NCI-H1436 (cell line): Measurements from ENCODE around the gene RASGRF1.

ENCODE experiments used
- DNase-seq: peaks from one replicate; lab custom pipeline; 2025; lab: John Stamatoyannopoulos, UW

RASGRF1 gene

DNA sequence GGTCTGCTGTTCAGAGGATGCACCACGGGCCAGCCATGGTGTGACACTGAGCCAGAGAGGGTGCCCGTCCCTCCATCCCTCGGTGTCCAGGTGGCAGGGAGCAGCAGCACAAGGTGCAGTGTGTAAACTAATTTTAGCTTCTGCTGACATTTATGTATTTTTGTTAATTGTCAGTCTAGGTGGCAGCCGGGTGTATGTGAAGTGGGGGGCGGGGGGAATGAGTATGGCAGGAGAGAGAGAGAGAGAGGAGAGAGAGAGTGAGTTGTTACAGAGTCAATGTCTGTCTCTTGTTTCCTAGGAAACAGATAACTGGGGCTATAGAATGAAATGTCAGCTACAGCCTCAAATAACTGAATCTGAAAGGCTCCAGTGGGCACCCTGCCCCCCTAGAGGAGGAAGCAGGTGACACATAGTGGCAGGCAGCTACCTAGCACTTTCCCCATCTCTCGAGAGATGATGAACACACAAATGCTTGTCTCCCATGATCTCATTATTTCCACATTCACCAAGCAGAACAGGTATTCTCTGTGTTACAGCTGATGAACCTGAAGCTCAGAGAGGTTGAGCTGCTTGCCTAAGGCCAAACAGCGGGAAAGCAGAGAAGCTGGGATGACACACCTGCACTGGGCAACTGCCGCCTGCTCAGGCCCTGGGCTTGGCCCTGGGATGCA is 24.7 kb downstream of the RASGRF1 start:
- peak; percentile 76 for DNase-seq

DNA sequence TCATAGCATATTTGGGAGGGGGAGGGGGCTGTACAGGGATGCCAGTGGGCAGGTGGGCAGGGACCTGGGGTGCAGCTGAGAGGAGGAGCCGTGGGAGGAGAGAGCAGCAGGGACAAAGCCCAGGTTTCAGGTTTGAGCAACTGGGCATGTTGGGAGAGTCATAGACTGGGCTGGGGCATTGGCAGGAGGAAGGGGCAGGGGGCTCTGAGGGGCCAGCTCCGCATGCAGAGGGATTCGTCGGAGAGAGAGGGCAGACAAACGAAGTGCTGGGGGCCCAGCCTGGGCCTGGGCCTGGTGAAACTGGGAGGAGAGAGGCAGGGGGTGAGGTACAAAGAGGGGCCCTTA is 25.2 kb downstream of the RASGRF1 start:
- DNase-seq: no peak

DNA sequence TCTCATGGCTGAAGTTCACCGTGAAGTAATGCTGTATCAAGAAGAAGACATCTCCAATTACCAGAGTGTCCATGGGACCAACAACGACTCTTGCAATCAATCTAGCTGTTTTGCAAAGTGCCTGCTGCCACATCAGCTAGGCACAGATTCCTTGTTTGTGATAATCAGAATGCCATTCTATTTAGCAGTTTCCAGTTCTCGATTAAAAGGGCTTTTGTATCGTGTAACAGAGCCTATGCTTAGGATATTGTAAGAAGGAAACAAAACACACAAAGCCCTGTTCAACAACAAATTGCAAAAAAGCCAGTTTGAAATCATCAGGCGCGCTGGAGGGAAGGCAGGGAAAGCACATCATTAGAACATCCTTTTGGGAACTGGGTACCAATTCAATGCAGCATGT is 26.1 kb downstream of the RASGRF1 start:
- DNase-seq: no peak

DNA sequence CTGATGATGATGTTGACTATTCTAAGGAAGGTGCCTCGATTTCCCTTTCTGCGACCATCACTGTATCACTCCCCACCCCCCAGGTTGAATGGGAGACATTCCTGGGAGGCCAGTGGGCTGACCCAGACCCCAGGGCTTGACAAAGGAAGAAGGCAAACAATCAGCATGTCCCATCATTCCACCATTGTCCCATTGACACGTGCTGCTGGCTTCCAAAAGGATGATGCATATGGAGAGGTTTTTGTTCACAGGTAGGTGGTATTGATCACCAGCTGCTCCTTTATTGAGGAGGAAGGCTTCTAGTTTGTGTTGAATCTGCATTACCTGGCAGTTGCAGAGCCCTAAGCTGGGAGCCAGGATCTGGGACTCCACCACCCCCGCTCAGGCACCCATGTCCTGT is 30.4 kb downstream of the RASGRF1 start:
- DNase-seq: no peak

DNA sequence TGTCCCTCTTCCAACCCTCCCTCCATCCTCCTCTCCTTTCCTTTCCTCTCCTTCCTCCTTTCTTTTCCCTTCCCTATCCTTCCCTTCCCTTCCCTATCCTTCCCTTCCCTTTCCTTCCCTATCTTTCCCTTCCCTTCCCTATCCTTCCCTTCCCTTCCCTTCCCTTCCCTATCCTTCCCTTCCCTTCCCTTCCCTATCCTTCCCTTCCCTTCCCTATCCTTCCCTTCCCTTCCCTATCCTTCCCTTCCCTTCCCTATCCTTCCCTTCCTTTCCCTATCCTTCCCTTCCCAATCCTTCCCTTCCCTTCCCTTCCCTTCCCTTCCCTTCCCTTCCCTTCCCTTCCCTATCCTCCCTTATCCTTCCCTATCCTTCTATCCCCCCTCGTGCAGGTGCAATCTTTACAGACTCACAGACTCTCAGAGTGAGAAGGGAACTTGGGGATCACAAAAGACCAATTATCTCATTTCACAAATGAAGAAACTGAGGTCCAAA is 31.5 kb downstream of the RASGRF1 start:
- DNase-seq: no peak

DNA sequence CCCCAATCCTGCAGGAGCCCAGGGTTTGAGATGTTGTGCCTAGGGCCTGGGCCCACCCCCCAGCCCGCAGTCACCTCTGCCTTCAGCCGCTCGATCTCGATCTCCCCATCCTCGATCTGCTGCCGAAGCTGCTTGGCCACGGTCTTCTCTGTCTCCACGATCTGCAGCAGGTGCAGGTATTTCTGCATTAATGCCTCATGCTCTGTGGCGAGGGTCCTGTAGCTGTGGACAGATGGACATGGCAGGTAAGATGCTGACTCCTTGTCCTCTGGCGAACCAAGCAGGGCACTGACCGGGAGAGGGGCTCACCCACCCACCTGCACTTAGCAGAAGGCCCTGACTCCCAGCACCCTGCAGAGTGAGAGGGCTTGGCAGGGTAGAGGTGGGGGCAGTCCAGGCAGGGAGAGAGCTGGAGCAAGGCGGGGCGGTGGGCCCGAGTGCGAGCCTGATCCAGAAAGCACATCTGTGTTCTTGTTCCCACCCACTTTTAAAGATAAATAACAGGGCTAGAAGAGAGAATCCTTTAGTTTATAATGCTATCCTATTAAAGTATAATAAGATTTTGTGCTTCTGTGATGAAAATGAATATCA is 32.2 kb downstream of the RASGRF1 start:
- no peak for DNase-seq

DNA sequence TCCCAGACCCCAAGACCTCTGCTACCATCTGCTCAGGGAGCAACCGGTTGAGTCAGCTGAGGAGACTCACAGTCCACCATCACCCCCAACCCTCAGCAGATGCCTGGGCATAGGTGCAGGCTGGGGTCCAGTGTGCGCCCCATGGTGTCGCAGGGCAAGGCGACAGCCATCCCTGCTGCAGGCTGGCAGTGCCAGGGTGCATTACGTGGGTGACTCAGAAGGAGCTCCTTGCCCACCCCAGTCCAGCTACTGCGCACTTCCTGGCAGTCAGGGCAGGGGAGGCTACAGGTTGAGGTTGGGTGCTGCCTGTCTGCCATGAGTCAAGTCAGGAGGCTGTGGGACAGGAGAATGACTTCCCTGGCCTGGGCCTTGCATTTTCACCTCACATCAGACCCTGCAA is 33.5 kb downstream of the RASGRF1 start:
- DNase-seq: no peak

DNA sequence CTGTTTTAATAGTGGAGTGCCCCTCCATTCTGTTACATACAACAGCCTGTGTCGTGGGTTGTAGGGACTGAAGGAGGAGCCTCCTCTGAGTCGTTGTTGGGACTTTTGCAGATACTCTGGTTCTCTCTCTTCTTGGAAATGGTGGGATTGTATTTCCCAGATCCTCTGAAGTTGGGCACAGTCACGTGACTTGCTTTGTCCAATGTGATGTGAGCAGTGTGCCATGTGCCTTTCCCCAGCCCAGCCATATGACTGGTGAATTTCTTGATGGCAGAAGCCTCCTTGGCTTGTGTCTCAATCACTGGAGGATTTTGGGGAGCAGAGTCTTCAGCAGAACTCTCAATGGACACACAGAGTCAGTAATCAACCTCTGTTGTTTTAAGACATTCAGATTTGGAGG is 36.2 kb downstream of the RASGRF1 start:
- DNase-seq: no peak

DNA sequence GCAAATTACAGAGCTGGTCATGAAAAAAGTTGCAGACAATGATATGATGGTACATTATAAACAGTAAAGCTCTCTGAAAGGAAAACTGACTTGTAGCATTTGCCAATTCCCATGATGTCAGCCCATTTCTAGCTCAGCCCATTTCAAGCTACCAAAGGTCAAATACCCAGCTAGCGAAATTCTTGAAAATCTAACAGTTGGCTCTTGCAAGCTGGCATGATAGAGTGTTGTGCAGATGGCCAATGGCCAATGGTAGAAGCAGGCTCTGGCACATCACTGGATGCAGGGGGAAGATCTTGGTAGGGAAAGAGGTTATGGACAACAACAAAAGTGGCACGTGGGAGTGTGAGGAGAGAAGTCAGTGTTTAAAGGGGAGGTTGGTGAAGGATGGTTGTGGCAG is 36.7 kb downstream of the RASGRF1 start:
- DNase-seq: no peak

DNA sequence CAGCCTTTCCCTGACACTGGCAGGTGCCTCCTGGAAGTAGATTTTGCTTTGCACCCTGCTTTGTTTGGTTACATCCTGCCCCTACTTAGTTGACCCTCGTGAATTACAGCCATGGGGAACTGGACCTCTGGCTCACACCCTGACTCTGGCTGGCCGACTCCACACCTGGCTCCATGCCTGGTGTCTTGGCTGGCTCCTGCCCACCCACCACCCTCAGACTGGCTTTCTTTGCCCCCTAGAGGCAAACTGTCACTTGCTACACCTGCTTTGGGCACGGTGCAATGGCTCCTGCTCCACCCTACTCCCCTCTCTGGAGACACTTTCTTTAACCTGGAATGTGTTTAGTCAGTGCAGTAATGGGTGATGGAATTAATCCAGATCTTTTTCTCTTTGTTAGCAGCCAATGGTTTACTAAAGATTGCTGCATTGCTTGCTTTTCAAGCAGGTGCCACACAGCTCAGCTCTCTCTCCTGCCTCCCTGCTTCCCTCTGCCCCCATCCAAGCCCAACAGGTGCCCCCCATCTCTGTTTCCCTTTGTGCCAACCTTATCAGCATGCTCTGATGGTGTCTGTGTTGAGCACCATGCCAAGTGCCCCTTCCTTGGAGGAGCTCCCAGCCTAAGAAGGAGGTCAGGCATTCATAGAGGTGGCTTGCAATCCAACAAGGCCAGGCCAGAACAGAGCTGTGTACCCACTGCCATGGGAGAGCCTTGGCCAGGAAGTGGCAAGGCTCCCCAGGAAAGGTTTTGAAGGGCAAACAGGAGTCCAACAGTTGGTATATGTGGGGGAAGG is 38.4 kb downstream of the RASGRF1 start:
- no peak for DNase-seq

DNA sequence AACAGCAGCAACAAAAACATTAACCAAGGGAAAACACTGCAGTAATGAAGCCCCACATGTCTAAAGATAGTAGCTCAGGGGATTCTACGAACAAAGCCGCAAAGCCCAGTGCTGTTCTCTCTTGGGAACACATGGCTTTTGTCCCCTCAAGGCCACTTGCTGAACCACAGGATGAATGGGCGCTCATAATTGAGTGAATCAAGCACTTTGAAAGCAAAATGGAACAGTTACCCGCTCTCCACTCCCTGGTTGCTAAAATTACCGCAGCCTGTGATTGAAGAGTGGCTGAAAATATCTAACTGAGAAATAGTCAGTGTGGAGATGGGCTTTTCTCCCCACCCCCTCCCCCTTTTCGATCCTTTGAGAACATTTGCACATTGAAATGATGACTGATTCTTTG is 39.6 kb downstream of the RASGRF1 start:
- peak; percentile 64 for DNase-seq

DNA sequence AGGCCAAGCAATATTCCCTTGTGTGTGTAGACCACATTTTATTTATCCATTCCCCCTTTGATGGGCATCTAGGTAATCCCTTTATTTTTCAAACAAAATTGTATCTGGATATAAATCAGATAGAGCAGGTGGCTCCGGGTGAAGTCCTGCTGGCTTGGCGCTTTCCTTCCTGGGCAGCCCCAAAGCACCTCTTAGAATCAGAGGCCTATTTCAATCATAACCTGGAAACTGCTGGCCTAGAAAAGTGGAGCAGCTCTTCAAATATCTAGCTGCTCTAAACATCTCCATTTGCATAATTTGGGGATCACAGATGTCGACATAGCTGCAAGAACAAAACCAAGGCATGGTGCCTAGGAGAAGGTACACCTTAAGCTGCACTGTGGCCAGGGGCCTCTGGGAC is 40.2 kb downstream of the RASGRF1 start:
- DNase-seq: no peak

DNA sequence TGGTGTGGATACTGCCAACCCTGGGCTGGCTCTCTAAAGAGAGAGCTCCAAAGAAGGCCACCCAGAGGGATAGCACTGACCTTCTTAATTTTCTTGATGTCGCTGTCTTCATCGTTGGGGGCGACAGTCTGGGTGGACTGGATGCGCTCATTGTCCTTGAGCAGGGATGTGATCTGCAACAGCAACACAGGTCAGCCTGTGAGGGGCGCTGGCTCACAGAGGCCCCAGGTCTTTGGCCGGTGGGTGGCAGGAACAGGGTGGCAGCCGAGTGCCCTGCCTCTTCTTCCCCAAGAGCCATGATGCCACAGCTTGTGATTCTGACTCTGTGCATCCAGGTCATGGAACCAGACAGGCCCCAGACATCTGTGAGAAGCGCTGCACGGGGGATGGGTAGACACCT is 41.2 kb downstream of the RASGRF1 start:
- DNase-seq: no peak

DNA sequence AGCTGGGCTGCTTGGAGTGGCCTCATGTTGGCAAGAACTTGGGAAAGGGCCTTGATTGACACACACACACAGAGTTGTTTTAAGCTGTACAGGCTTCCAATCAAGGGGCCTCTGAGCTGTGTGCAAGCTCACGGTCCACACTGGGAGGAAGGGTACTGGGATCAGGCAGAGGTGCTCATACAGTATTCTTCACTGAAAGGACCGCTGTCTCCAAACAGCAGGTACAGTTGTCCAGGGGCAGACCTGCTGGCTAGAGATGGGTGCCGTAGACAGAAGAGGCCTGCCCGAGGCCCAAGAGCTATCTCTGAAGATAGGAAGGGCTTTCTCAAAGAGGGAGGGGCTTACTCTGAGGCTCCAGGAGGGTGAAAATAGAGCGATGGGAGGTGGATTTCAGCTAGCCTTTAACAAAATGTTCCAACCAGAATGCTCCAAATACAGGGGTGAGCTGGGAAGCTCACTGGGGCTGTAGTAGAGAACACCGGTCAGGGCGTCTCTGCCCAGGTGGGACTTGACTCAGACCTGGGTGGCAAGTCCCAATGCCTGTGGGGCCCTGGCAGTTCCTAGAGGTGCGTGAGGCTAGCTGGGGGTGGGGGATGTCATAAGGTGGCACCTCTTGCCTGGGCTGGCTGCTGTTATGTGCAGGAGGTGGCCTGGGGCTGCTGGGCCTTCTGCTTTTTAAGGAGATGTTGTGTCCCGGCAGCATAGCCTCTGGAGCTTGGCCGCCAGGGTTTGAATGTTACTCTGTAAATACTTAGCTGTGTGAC is 42.7 kb downstream of the RASGRF1 start:
- DNase-seq: no peak

DNA sequence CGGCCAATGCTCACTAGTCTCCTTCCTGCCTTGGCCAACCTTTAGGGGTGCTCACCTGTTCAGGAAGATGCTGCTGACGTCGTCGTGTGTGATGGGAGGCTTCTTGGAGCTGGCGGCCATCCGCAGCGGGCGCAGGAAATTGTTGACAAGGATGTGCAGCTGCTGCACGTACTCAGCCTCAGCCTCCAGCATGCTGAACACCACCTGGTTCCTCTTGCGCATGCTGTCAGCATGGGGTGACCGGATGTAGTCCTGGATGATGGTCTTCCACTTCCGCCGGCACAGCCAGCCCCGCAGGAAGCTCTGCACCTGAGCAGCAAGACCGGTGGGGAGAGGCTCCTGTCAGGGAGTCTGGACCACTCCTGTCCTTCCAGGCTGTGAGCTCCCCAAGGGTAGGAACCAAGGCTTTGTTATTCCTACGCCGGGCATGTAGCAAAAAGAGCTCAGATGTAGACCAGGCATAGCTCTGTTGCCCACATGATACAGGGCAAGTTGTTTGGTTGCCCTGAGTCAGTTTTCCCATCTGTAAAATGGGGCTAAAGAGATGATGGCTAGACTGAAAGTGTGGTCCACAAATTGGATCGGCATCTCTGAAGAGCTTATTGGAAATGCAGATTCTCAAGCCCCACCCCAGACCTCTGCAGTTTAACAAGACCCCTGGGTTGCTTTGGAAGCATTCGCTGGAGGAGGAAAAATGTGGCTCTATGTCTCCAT is 43.7 kb downstream of the RASGRF1 start:
- DNase-seq: no peak

DNA sequence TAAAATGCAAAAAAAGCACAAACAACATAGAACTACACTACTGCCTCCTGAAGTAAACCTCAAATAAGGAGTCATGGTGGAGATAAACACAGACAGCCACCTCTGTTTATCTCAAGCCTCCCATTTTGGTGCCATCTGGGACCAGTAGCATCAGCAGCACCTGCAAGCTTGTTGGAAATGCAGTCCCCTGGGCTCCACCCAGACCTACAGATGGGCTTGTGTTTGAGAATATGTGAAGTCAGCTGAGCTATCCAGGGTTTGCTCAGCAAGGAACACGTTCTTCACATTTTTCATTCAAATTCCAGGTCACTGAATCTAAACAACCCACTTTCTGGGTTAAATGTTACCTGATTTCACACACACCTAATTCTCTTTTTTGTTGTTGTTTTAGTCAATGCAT is 45.5 kb downstream of the RASGRF1 start:
- DNase-seq: no peak

DNA sequence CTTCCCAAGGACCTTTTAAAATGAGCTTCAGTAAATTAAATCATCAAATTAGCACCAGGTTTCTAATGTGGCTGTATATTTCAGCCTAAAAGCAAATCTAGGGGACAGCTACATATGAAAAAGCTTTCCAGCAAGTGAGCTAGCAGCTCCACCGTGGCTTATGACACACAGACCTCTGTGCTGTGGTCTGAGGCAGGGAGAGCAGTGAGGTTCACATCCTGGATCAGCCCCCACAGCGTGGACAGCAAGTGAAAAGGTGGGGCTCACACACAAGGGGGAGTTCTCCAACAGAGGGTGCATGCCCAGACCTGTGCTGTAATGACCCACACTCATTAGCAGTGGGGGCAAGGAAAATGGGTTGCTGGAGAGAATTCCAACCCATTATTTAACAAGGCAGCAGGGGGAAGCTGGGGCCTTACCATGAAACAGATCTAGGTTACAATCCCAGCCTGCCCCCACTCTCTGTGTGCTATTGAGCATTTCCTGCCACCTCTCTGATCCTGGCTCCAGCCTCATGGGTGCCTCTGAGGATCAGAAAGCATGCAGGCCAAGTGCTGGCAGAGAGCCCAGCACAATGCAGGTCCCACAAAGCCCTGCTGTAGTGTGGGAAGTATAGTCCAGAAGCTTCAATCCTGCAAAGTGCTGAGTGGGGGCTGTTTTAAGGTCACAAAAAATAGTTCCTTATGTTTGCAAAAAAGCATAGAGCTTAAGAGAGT is 48.2 kb downstream of the RASGRF1 start:
- DNase-seq: no peak

DNA sequence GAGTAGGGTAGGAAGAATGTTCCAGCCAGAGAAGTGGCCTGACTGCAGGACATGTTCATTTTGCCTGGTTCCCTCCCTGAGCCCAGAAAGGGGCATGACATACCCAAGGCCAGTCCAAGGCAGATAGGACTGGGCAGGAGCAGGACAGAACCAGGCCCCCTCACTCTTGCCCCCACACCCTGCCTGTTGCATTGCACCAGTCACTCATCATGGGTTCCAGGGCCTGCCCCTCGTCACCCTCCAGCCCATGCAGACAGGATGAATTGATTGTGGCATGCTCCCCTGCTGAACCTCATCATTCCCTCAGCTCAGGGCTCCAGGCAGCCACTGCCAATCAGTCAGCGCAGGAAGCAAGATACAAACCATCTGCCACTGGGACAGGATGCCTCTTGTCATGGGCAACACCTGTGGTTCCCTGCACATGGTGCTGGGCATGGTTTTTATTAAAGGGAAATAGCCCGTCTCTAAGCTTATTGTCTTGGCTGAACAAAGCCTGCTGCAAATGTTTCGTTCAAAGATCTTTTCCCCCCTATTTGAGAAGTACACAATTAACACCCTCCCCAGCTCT is 48.9 kb downstream of the RASGRF1 start:
- DNase-seq: no peak

DNA sequence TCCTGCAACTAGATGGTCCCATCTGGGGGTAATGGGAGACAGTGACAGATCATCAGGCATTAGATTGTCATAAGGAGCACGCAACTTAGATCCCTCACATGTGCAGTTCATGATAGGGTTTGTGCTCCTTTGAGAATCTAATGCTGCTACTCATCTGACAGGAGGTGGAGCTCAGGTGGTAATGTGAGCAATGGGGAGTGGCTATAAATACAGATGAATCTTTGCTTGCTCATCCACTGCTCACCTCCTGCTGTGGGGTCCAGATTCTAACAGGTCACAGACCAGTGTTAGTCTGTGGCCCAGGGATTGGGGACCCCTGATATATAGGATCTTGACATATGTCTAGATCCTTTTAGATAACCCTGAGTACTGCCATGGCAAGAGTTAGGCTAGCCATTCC is 52.7 kb downstream of the RASGRF1 start:
- no peak for DNase-seq

DNA sequence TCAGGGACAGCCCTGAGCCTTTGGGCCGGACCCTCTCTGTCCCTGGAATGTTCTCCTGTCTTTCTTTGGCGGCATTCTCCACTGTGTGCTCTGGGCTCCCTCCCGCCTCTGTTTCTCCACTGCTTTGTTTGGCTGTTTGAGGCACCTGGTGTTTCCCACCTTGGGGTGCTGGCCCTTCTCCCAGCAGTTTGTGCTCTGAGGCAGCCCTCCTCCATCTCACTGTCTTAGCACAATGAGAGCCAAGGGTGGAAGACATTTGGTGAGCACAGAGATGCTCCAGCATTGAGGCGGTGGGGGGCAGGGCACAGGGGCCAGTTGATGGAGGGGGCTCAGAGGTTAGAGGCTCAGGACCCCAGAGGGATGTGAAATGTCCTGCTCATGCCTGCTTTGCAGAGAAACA is 54.3 kb downstream of the RASGRF1 start:
- DNase-seq: no peak

DNA sequence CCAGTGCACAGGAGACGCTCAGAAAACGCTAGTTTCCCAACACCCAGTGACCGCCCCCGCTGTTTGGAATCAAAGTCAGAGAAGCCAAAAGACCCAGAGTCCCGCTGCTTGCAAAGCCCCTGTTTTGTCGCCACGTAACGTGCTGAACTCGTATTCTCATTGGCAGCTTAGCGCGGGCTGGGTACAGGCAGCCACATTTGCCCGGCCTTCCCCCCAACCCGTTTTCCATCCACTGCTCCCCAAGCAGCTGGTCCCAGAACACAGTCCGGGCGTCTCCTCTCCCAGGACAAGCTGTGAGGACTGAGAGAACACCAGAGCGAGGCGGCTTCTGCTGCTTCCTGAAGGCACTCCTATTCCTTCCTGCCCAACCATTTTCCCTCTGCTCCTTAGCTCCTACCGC is 54.8 kb downstream of the RASGRF1 start:
- no peak for DNase-seq
